ENCODE results near the gene CTDSPL. TPM values are rescaled to one million over a fixed set of nuclear protein-coding genes. Genes with fewer than 3 reads are reported as not detected.

CTDSPL gene
- total RNA-seq, 1 donor from 2014 or later, result 43.0 TPM

DNA sequence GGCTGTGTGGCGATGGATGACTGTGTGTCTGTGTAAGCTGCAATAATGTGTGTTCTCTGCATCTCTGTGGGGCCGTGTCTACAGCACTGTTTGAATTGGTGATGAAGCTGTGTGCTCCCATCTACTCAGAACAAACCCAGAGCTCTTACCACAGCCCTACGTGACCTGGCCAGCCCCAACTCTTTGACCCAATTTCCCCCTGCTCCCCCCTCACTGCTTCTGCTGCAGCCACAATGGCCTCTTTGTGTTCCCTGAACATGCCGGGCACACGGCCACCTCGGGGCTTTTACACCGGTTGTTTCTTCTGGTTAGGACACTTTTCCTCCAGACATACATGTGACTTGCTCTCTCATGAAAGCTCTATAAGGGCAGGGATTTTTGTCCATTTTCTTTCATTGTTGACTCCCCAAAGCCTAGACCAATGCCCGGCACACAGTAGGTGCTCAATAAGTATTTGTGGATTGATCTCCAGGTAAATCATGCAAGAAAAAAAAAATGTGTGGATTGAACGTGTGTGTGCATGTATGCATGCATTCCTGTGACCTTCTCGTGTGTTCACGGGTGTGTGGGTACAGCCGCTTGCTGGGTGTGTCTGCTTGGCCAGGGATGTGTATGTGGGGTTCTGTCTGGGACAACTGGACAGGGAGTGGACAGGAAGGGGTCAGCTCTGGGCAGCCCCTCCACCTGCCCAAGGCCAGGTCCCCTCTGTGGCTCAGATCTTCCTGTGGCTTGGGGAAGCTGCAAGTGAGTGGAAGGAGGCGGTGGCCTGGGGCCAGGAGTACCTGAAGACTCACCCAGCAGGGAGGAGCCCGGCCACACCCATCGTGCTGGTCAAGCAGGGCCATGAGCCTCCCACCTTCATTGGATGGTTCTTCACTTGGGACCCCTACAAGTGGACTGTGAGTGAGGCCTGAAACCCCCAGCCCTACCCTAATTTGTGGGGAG, 143.7 kb downstream of the CTDSPL start:
- Histone ChIP-seq H3K9ac (no peak overlapping the region), H3K4me2 (no peak overlapping the region), H3K79me2 (ENCODE audit: low read depth) (no peaks in the 10 kb centered on the region), H3K9me3 (ENCODE audit: low read depth) (no peaks in the 10 kb centered on the region), H2AFZ (replicated peaks) (no peak overlapping the region), H3F3A (ENCODE audit: low read depth) (no peaks in the 10 kb centered on the region), H3K4me1 (no peaks in the 10 kb centered on the region), H3K4me3 (no peak overlapping the region), H4K20me1 (ENCODE audit: low read depth) (no peaks in the 10 kb centered on the region), H3K27ac (no peak overlapping the region), H3K36me3 (no peaks in the 10 kb centered on the region), H3K27me3 (no peaks in the 10 kb centered on the region)
- H3K9me3 Mint-ChIP-seq, result no peaks in the 10 kb centered on the region
- H3K4me1 Mint-ChIP-seq, result peaks cover 14% of the 10 kb centered on the region
- no peaks in the 10 kb centered on the region for H3K36me3 Mint-ChIP-seq
- no peak for TF ChIP-seq EZH2 (IDR thresholded peaks at IDR 0.05)
- TF ChIP-seq EZH2phosphoT487 (IDR thresholded peaks at IDR 0.05), result no peak
- TF ChIP-seq, protein P1, sequence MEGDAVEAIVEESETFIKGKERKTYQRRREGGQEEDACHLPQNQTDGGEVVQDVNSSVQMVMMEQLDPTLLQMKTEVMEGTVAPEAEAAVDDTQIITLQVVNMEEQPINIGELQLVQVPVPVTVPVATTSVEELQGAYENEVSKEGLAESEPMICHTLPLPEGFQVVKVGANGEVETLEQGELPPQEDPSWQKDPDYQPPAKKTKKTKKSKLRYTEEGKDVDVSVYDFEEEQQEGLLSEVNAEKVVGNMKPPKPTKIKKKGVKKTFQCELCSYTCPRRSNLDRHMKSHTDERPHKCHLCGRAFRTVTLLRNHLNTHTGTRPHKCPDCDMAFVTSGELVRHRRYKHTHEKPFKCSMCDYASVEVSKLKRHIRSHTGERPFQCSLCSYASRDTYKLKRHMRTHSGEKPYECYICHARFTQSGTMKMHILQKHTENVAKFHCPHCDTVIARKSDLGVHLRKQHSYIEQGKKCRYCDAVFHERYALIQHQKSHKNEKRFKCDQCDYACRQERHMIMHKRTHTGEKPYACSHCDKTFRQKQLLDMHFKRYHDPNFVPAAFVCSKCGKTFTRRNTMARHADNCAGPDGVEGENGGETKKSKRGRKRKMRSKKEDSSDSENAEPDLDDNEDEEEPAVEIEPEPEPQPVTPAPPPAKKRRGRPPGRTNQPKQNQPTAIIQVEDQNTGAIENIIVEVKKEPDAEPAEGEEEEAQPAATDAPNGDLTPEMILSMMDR (IDR thresholded peaks at IDR 0.05), result no peak
- peaks cover 10% of the 10 kb centered on the region for H3K27me3 Mint-ChIP-seq (ENCODE audit: insufficient read depth, low read depth)
- no peak overlapping the region for H3K4me3 Mint-ChIP-seq
- DNase-seq (ENCODE audit: low spot score), result no peak
- peak overlapping the region; percentile 15 for H3K27ac Mint-ChIP-seq

GRCh38 chr3:38006031-38006430, 144.4 kb downstream of the CTDSPL start:
- Mint-ChIP-seq H3K36me3 (no peaks in the 10 kb centered on the region), H3K27ac (no peak overlapping the region), H3K4me3 (no peak overlapping the region), H3K4me1 (peaks cover 14% of the 10 kb centered on the region), H3K27me3 (ENCODE audit: insufficient read depth, low read depth) (peaks cover 8% of the 10 kb centered on the region), H3K9me3 (no peaks in the 10 kb centered on the region)
- no peaks in the 10 kb centered on the region for H3F3A ChIP-seq (ENCODE audit: low read depth)
- no peak overlapping the region for H3K27ac ChIP-seq
- no peaks in the 10 kb centered on the region for H3K27me3 ChIP-seq
- TF ChIP-seq, protein P1 (IDR thresholded peaks at IDR 0.05), result no peak
- no peak for TF ChIP-seq EZH2 (IDR thresholded peaks at IDR 0.05)
- no peaks in the 10 kb centered on the region for H3K4me1 ChIP-seq
- no peaks in the 10 kb centered on the region for H3K9me3 ChIP-seq (ENCODE audit: low read depth)
- no peaks in the 10 kb centered on the region for H3K79me2 ChIP-seq (ENCODE audit: low read depth)
- no peak overlapping the region for H3K4me3 ChIP-seq
- no peak overlapping the region for H3K4me2 ChIP-seq
- H4K20me1 ChIP-seq (ENCODE audit: low read depth), result no peaks in the 10 kb centered on the region
- DNase-seq (ENCODE audit: low spot score), result no peak
- H3K9ac ChIP-seq, result no peak overlapping the region
- H2AFZ ChIP-seq (replicated peaks), result no peak overlapping the region
- no peaks in the 10 kb centered on the region for H3K36me3 ChIP-seq

GRCh38 chr3:38006445-38006995, 144.8 kb downstream of the CTDSPL start:
- no peaks in the 10 kb centered on the region for H4K20me1 ChIP-seq (ENCODE audit: low read depth)
- H3F3A ChIP-seq (ENCODE audit: low read depth), result no peaks in the 10 kb centered on the region
- no peaks in the 10 kb centered on the region for H3K9me3 ChIP-seq (ENCODE audit: low read depth)
- Mint-ChIP-seq H3K36me3 (peaks cover 3% of the 10 kb centered on the region), H3K4me3 (no peak overlapping the region), H3K4me1 (peaks cover 14% of the 10 kb centered on the region), H3K9me3 (no peaks in the 10 kb centered on the region), H3K27me3 (ENCODE audit: insufficient read depth, low read depth) (peaks cover 8% of the 10 kb centered on the region), H3K27ac (no peak overlapping the region)
- H3K27ac ChIP-seq, result no peak overlapping the region
- TF ChIP-seq, protein P1 (IDR thresholded peaks at IDR 0.05), result no peak
- no peak for TF ChIP-seq EZH2 (IDR thresholded peaks at IDR 0.05)
- no peak for TF ChIP-seq EZH2phosphoT487 (IDR thresholded peaks at IDR 0.05)
- no peaks in the 10 kb centered on the region for H3K36me3 ChIP-seq
- H3K27me3 ChIP-seq, result no peaks in the 10 kb centered on the region
- H3K4me3 ChIP-seq, result no peak overlapping the region
- H2AFZ ChIP-seq (replicated peaks), result no peak overlapping the region
- no peaks in the 10 kb centered on the region for H3K4me1 ChIP-seq
- H3K4me2 ChIP-seq, result no peak overlapping the region
- H3K9ac ChIP-seq, result no peak overlapping the region
- no peak for DNase-seq (ENCODE audit: low spot score)
- no peaks in the 10 kb centered on the region for H3K79me2 ChIP-seq (ENCODE audit: low read depth)

All from neural progenitor cell (in vitro differentiated cells).